Dendritic cell treated with granulocyte-macrophage colony-stimulating factor and Interleukin-4, amounts not matched to agents 40 ng/mL and 50 ng/mL, for 4 days (primary cell): Measurements from ENCODE around the gene YPEL2.
"Not testable (repeated sequence)": the region's sequence is repeated elsewhere in the genome, so short reads cannot be mapped to it uniquely, and the experiment has no call there.

Experiments used
- H3K27ac Mint-ChIP-seq: one replicate; pipeline ENCODE4 v1.8.0; 2022; ENCODE audit warnings: mild to moderate bottlenecking, mixed read lengths
- H3K27me3 Mint-ChIP-seq: one replicate; pipeline ENCODE4 v1.8.0; 2022; ENCODE audit warnings: mild to moderate bottlenecking, mixed read lengths
- H3K36me3 Mint-ChIP-seq: one replicate; pipeline ENCODE4 v1.8.0; 2022; ENCODE audit warnings: low read depth, mixed read lengths
- H3K4me1 Mint-ChIP-seq: one replicate; pipeline ENCODE4 v1.8.0; 2022; ENCODE audit warnings: low read depth, mixed read lengths
- H3K4me3 Mint-ChIP-seq: one replicate; pipeline ENCODE4 v1.8.0; 2022; ENCODE audit warnings: mild to moderate bottlenecking, moderate library complexity, mixed read lengths
- H3K9me3 Mint-ChIP-seq: one replicate; pipeline ENCODE4 v1.8.0; 2022; ENCODE audit warnings: mixed read lengths
- intact Hi-C: fragments of 100-400 bp; cut with micrococcal nuclease; formaldehyde crosslinking; loops from one replicate; pipeline ENCODE4 v1.15.0; 2022

The YPEL2 gene

GRCh38 chr17:59404471-59404870 lies 73.0 kb downstream of the YPEL2 start:
- peaks cover 74% of the 10 kb centered on the region for H3K36me3 Mint-ChIP-seq
- intact Hi-C loops: no loop called here
- no peaks in the 10 kb centered on the region for H3K27me3 Mint-ChIP-seq
- H3K27ac Mint-ChIP-seq: no peak overlapping the region
- peaks cover 23% of the 10 kb centered on the region for H3K4me1 Mint-ChIP-seq
- peaks cover 5% of the 10 kb centered on the region for H3K9me3 Mint-ChIP-seq
- H3K4me3 Mint-ChIP-seq: no peak overlapping the region

DNA sequence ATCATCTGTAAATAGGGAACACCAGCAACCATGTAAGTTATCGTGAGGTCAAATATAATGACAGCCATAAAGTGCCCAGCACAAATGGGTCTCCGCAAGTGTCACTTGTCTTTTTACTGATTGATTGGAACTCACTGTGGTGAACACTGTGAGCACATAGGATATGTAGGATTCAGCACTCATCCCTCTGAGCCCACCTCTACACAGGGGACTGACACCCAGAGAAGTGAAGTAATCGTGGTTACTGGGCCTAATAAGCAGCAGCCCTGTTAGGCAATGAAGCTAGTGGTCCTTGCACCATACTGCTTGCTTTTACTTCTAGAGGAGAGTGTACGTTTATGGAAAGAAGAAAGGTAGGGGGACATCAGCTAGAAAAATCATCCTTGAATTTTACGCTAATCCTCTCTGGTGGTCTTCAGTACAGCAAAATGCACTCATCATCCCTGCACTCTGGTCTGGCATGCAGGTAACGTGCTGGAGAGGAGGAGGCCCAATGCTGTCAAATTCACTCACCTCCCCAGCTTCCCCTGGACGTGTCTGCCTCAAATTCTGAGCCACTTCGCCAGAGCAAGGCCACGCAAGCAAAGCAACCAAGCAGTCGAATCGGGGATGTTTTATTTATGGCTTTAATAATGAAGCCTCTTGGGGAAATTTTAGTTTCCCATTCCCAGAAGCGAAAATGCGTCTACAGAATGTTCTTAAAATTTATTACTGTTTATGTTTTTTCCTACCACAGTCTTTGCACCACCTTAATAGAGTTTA lies 74.7 kb downstream of the YPEL2 start:
- Mint-ChIP-seq H3K4me3 (no peak overlapping the region), H3K27ac (no peak overlapping the region), H3K4me1 (peaks cover 23% of the 10 kb centered on the region), H3K27me3 (no peaks in the 10 kb centered on the region), H3K36me3 (peaks cover 65% of the 10 kb centered on the region), H3K9me3 (peaks cover 13% of the 10 kb centered on the region)
- intact Hi-C loops: no loop called here

DNA sequence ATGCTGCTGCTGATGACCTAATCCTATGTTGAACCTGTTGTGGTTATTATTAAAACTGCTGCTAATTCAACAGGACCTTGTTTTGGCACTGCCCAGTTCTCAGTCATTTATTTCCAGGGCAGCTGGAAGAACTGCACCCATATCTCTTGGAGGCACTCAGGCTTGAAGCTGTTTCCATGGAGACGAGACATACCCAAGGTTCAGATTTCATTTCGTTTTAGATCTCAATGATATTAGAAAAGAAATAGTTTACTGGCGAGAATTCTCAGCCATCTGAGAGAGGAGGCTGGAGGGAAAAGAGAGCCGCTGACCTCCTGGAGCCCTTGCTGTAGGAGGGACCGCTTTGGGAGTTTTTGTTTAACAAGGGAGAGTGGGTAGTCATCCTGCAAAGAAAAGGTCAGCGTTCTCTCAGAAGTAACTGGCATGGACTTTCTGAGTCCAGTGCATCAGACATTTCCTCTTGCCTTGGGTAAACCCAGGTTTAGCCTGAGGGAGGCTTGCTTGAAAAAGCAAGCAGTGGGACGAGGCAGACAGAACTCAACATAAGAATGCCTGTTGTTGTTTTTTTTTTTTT lies 75.4 kb downstream of the YPEL2 start:
- Mint-ChIP-seq H3K27ac (no peak overlapping the region), H3K36me3 (peaks cover 61% of the 10 kb centered on the region), H3K4me3 (no peak overlapping the region), H3K27me3 (no peaks in the 10 kb centered on the region), H3K9me3 (peaks cover 13% of the 10 kb centered on the region), H3K4me1 (peaks cover 17% of the 10 kb centered on the region)
- intact Hi-C loops: no loop called here

- Mint-ChIP-seq H3K4me3 (no peak overlapping the region), H3K36me3 (peaks cover 43% of the 10 kb centered on the region), H3K9me3 (peaks cover 13% of the 10 kb centered on the region), H3K27ac (no peak overlapping the region), H3K4me1 (no peaks in the 10 kb centered on the region), H3K27me3 (no peaks in the 10 kb centered on the region)
- intact Hi-C loops: no loop called here
Observed at GRCh38 chr17:59409336-59410048, 78.0 kb downstream of the YPEL2 start.

DNA sequence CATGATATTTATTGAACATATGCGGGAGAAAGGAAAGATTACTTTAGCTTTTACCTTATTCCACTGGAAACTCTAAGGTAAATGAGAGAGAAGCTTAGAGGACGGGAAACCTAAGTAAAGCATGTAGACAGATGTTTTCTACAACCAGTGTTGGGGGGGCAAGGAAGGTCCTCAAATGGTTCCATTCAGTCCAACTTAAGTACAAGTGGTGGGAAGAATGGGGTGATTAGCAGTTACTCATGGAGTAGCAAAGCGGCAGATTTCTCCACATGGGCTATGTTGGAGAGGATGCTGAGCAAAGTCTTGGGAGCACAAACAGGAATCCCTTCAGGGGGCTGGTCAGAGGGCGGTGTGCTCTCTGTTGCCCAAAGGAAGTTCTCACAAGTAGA lies 78.6 kb downstream of the YPEL2 start:
- Mint-ChIP-seq H3K27me3 (no peaks in the 10 kb centered on the region), H3K27ac (no peak overlapping the region), H3K4me1 (peaks cover 4% of the 10 kb centered on the region), H3K36me3 (peaks cover 38% of the 10 kb centered on the region), H3K4me3 (no peak overlapping the region), H3K9me3 (peaks cover 13% of the 10 kb centered on the region)
- intact Hi-C loops: no loop called here

DNA sequence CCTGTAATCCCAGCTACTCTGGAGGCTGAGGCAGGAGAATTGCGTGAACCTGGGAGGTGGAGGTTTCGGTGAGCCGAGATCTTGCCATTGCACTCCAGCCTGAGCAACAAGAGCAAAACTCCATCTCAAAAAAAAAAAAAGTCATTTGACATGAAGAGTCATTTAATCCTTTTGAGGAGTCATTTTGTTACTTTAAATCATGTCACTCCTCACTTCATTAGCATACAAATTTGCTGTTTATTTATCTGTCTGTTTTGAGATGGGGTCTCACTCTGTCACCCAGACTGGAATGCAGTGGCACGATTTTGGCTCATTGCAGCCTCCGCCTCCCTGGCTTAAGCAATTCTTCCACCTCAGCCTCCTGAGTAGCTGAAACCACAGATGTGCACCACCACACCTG lies 81.0 kb downstream of the YPEL2 start:
- Mint-ChIP-seq H3K4me1 (peaks cover 15% of the 10 kb centered on the region), H3K36me3 (peaks cover 16% of the 10 kb centered on the region), H3K9me3 (peaks cover 13% of the 10 kb centered on the region)
- intact Hi-C loops, H3K27ac Mint-ChIP-seq, H3K27me3 Mint-ChIP-seq, H3K4me3 Mint-ChIP-seq: not testable (repeated sequence)

DNA sequence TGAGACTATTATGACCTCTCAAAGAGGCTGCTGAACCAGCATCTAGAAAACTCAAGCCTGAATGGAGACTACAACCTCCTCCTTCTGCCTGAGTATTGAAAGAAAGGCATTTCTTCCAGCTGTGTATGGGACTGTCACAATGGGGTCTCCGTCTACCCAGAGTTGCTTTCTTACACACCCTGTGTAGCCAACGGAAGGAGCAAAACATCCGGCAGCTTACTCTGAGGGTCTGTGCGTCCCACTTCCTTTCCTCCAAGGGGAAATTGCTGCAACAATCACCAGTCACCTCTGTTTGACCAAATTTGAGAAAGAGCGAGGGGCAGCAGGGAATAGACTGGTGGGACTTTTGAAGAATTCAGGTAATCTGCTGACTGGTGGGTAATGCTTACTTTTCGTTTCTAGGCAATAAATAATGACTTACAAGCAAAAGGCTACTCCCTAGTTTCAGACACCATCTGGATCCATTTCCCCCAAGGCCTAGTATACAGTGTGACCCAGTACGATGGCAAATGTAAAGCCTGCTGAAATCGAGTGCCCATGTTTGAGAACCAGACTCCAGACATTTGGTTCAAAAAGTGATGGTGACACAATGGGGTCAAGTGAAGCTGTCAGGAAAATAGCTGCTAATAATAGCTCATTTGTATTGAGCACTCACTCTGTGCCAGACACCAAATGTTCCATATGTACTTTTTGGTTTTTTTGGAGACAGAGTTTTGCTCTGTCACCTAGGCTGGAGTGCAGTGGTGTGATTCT lies 81.7 kb downstream of the YPEL2 start:
- Mint-ChIP-seq H3K4me1 (peaks cover 15% of the 10 kb centered on the region), H3K27me3 (no peaks in the 10 kb centered on the region), H3K36me3 (peaks cover 13% of the 10 kb centered on the region), H3K27ac (no peak overlapping the region), H3K9me3 (peaks cover 13% of the 10 kb centered on the region), H3K4me3 (no peak overlapping the region)
- intact Hi-C loops: no loop called here

- Mint-ChIP-seq H3K27me3 (no peaks in the 10 kb centered on the region), H3K27ac (no peak overlapping the region), H3K9me3 (no peaks in the 10 kb centered on the region), H3K4me1 (peaks cover 15% of the 10 kb centered on the region), H3K4me3 (no peak overlapping the region), H3K36me3 (no peaks in the 10 kb centered on the region)
- intact Hi-C loops: no loop called here
Observed at GRCh38 chr17:59415397-59415796, 83.9 kb downstream of the YPEL2 start.

DNA sequence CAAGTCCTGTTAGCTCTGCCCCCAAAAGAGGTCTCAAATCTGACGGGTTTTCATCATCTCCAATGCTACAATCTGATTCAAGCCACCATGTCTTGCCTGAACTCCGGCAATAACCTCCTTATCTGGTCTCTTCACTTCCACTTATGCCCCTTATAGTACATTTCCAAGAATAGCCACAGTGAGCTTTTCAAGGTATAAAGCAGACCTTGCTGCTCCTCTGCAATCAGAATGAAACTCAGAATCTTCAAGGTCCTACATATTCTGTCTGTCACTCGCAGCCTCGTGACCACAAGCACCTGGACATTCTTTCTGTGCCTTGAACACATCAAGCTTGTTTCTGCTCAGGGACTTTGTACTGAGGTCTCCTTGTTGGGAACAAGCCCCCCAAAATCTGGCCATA lies 84.7 kb downstream of the YPEL2 start:
- Mint-ChIP-seq H3K4me3 (no peak overlapping the region), H3K4me1 (peaks cover 15% of the 10 kb centered on the region), H3K9me3 (no peaks in the 10 kb centered on the region), H3K27me3 (no peaks in the 10 kb centered on the region), H3K27ac (no peak overlapping the region), H3K36me3 (no peaks in the 10 kb centered on the region)
- intact Hi-C loops: no loop called here

DNA sequence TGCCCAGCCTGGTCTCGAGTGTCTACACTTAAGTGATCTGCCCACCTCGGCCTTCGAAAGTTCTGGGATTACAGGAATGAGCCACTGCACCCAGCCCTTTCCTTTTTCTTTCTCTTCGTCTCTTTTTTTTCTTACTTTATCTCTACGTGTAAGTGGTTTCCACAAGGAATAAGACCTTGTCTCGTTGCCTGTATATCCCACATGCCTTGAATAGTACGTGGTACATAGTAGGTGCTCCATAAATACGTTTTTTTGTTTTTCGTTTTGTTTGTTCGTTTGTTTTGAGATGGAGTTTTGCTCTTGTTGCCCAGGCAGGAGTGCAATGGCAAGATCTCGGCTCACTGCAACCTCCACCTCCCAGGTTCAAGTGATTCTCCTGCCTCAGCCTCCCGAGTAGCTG lies 86.0 kb downstream of the YPEL2 start:
- intact Hi-C loops: no loop called here
- no peaks in the 10 kb centered on the region for H3K36me3 Mint-ChIP-seq
- no peak overlapping the region for H3K4me3 Mint-ChIP-seq
- no peaks in the 10 kb centered on the region for H3K27me3 Mint-ChIP-seq
- no peak overlapping the region for H3K27ac Mint-ChIP-seq
- H3K9me3 Mint-ChIP-seq: no peaks in the 10 kb centered on the region
- peaks cover 15% of the 10 kb centered on the region for H3K4me1 Mint-ChIP-seq

DNA sequence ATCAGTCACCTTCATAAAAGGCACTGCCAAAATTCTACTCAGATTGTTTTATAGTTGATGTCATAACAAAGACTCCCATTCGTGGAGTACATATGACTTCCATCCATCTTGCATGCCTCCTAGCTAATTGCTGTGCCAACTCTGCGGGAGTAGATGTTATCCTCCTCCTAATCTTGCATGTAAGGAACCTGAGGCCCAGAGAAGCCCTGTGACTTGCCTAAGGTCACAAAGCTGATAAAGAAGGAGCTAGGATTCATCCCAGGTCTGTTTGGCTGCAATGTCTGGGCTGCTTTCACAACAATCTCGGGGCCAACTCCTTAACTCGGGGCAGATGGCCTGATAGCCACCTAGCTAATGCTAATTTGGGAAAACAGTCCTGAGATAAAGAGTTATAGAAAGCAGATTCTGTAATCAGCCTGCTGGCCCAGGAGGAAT lies 87.3 kb downstream of the YPEL2 start:
- no peak overlapping the region for H3K27ac Mint-ChIP-seq
- H3K4me3 Mint-ChIP-seq: no peak overlapping the region
- H3K36me3 Mint-ChIP-seq: no peaks in the 10 kb centered on the region
- peaks cover 28% of the 10 kb centered on the region for H3K4me1 Mint-ChIP-seq
- intact Hi-C loops: no loop called here
- H3K9me3 Mint-ChIP-seq: no peaks in the 10 kb centered on the region
- H3K27me3 Mint-ChIP-seq: no peaks in the 10 kb centered on the region

GRCh38 chr17:59420901-59421300 lies 89.4 kb downstream of the YPEL2 start:
- Mint-ChIP-seq H3K36me3 (no peaks in the 10 kb centered on the region), H3K4me3 (no peak overlapping the region), H3K4me1 (peaks cover 29% of the 10 kb centered on the region), H3K9me3 (no peaks in the 10 kb centered on the region), H3K27me3 (no peaks in the 10 kb centered on the region), H3K27ac (no peak overlapping the region)
- intact Hi-C loops: no loop called here

GRCh38 chr17:59421722-59422121 lies 90.3 kb downstream of the YPEL2 start:
- Mint-ChIP-seq H3K9me3 (no peaks in the 10 kb centered on the region), H3K4me1 (peaks cover 31% of the 10 kb centered on the region), H3K4me3 (no peak overlapping the region), H3K27ac (no peak overlapping the region), H3K36me3 (no peaks in the 10 kb centered on the region), H3K27me3 (no peaks in the 10 kb centered on the region)
- intact Hi-C loops: no loop called here
